Spleen (tissue), 7 donors: ENCODE data around the gene SRR.

Experiments used
- POLR2AphosphoS5 ChIP-seq, 3 donors: sonication (generic); formaldehyde crosslinking; IDR thresholded peaks; one replicate each; pipeline ENCODE4 v1.5.1; 2017; ENCODE audit warnings: antibody characterized with exemption in 3 of 3
- TF ChIP-seq, protein P1 (sequence below), 11 experiments: fragments of 200-600 bp in 7 of 11; fragments of 450-650 bp in 4 of 11; sonication (generic) in 4 of 11; IDR thresholded peaks in 8 of 11; conservative IDR thresholded peaks in 3 of 11; 1 replicate in 7 of 11; 2 replicates in 4 of 11; pipeline versions ENCODE4 v1.4.0 to v1.8.0; 2016 to 2021; ENCODE audit warnings: antibody characterized with exemption in 11 of 11, inconsistent platforms in 4 of 11, mild to moderate bottlenecking in 1 of 11
- donor health status: DM: no; HTN: no; CAD: no; lungs with moderate emphysema.
- donor health status: DM: no; HTN: no; CAD: no.
- donor health status: DM: no; HTN: no; CAD: no.

DNA sequence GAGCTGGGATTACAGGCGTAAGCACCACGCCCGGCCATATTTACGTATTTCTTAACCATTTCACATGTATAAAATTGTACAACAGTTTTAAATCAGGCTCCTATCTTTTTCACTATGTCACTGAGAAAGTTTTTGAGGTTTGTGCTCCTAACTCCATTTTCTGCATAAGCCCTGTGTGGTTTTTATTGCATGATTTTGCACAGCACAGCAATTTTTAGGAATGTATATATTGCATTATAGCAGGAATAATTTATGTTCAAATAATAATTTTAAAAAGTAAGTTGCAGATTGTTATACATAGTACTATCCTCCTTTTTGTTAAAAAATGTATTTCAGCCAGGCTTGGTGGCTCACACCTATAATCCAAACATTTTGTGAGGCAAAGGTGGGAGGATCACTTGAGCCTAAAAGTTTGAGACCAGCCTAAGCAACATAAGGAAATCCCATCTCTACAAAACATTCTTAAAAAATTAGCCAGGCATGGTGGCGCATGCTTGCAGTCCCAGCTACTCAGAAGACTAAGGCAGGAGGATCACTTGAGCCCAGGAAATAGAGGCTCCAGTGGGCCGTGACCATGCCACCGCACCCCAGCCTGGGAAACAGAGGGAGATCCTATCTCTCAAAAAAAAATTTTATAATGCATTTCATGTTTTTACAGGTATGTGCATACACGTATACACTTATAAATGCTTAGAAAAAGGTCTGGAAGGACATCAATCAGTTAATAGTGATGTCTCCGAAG lies 26.1 kb upstream of the SRR start:
- no peak for TF ChIP-seq POLR2AphosphoS5 (IDR thresholded peaks at IDR 0.05)
- TF ChIP-seq, protein P1, sequence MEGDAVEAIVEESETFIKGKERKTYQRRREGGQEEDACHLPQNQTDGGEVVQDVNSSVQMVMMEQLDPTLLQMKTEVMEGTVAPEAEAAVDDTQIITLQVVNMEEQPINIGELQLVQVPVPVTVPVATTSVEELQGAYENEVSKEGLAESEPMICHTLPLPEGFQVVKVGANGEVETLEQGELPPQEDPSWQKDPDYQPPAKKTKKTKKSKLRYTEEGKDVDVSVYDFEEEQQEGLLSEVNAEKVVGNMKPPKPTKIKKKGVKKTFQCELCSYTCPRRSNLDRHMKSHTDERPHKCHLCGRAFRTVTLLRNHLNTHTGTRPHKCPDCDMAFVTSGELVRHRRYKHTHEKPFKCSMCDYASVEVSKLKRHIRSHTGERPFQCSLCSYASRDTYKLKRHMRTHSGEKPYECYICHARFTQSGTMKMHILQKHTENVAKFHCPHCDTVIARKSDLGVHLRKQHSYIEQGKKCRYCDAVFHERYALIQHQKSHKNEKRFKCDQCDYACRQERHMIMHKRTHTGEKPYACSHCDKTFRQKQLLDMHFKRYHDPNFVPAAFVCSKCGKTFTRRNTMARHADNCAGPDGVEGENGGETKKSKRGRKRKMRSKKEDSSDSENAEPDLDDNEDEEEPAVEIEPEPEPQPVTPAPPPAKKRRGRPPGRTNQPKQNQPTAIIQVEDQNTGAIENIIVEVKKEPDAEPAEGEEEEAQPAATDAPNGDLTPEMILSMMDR (IDR thresholded peaks at IDR 0.05 in 8 of 11, conservative IDR thresholded peaks at IDR 0.05 in 3 of 11): no peak
